ENCODE results near the gene TACC3.
A peak's percentile ranks its signal among the peaks of the same experiment; 100 is the strongest.

The TACC3 gene

DNA sequence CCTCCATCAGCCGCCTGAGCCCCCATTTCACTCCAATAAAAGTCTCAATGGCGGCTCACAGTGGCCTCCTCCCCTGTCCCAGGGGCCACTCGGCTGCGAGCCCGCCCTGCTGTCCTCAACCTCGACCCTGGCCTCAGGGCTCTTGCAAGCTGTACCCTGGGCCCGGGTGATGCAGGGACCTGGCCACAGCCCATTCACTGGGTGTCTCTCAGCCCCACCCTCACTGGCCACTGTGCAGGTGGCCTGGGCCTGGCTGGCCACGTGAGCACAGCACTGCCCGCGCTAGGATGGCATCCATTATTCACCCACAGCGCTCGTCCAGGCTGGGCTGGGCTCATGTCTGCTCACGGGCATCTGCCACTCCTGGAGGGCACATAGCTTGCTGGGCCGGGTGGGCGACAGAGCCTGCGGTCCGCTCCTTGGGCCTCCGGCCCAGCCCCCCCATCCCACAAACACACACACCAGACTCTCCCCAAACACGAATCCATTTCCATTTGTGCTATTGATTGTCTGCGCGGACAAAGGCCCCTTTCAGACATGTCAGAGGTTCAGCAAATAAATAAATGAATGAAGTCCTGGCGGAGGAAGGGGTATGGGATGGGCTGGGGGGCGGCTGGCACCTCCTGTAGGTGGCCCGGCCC, 55.3 kb downstream of the TACC3 start:
- no peak for DNase-seq (ENCODE audit: low read depth)

DNA sequence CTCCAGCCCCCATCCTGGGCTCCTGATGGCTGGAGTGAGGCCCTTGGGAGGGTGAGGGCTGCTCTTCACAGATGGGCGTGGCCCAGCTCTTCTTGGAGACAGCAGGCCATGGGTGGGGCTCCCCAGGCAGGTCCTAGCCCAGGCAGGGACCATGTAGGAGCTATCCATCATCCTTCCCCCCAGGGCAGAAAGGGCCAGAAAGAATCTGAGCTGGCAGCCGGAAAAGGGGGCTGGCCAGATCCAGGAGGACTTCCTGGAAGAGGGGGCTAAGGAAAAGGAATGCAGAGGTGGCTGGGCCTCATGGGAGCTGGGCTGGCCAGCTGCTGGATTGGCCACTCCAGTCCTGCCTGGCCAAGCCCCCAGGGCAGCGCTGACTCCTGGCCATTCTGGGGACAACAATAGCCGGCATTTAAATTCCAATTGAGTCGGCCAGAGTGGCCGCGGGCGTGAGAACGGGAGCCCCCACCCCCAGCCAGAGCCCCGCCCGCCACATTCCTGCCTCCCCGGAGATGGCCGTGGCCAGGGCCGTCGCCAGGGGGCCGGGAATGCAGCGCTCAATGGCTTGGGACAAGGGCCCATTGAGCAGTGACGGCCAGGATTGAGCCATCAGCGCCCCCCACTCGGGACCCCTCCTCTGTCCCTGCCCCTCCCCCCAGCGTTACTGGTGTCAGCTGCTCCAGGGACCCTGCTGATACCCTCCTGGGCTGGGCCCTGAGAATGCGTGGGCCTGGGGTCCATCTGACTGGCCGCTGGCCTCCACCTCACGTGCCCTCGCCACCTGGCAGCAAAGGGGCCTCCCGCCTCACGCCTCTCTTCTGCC, 56.7 kb downstream of the TACC3 start:
- DNase-seq (ENCODE audit: low read depth), result peak; percentile 10

DNA sequence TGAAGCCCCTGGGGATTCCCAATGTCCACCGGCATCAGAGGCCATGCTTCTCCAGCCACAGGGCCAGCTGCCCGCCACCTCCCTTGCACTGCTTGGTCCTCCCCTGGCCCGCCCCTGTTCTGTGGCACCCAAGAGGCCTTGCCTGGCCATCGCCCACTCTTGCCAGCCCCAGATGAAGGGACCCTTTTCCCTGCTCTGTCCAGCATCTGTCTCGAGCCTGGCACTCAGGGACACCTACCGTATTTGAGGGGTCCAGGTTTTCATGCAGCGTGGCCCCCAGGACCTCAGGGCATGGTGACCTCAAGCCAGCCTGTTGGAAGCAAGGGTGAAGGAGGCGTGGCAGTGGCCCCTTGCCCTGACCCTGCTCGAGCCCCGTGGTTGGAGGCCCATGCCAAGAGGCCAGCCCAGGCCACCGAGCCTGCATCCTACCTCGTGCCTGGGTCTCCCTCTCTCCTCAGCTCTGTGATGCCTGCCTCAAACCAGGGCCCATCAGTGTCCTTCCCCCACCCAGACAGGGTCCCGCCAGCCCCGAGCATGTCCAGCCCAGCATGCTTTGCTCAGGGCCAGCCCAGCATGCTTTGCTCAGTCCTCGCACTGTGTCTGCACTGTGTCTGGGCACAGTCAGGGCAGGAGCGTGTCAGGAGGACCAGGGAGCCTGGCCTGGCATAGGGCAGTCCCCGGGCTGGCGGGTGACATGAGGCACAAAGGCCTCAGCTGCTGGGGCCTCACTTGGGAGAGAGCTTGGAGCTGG, 57.5 kb downstream of the TACC3 start:
- no peak for DNase-seq (ENCODE audit: low read depth)

DNA sequence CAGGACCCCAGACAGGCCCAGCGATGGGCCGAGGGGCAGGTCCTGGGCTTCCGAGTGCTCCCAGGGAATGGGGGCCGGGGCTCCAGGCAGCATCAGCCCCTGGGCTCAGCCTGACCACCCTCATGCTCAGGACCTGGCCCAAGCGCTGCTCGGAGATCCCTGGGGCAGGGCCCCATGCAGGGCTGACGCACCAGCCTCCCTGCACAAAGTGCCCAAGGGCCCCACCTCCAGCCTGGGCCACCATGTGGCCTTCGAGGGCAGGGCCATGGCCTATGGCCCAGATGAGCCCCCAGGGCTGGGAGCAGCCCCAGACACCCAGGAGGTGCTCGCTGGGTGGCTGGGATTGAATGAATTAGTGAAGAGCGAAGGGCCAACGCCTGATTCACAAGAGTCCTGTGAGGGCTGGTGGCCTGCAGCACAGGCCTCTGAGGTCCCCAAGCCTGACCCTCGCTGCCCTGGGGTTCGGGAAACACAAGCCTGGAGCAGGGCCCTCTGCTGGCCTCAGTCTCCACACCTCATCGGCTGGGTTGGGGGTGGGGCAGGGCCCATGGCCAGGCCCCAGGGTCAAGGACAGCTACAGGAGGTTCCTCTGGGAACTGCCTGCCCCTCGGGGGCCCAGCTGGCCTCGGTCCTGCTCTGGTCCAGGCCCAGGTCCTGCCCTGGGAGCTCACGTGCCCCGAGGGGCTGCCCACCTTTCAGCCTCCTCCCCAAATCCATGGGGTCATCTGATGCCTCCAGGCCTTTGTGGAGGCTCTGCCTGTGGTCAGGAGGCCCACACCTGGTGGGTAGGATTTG, 58.5 kb downstream of the TACC3 start:
- DNase-seq (ENCODE audit: low read depth), result no peak

DNA sequence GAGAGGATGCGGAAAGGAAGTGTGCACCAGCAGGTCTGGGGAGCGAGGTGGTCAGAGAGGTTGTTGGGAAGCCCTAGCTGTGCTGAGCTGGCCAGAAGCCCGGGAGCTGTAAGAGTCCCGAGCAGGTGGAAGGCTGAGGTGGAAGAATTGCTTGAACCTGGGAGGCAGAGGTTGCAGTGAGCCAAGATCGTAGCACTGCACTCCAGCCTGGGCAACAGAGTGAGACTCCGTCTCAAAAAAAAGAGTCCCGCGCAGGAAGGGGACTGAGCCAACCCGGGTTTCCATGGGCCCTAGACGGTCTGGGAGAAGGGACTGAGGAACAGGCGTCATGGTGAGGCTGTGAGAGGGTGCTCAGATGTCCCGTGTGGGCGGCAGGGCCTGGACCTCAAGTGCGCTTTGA, 59.1 kb downstream of the TACC3 start:
- DNase-seq (ENCODE audit: low read depth), result no peak

DNA sequence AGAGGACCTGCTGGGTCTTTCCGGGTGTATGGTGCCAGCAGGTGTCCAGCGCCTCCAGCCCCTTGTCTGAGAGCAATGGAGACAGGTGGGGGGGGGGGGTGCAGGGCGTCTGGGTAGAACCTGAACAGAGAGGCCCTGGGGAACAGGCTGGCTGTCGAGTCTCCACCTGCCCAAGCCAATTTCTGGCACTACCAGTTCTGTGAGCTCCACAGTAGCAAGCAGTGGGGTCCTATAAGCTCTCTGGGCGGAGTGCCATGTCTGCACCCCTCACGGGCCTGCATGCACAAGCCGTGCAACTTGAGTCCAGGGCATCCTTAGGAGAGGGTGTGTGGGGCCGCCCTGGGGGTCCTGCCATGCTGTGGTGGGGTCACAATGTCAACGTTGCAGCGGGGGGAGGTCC, 61.7 kb downstream of the TACC3 start:
- DNase-seq (ENCODE audit: low read depth), result no peak

DNA sequence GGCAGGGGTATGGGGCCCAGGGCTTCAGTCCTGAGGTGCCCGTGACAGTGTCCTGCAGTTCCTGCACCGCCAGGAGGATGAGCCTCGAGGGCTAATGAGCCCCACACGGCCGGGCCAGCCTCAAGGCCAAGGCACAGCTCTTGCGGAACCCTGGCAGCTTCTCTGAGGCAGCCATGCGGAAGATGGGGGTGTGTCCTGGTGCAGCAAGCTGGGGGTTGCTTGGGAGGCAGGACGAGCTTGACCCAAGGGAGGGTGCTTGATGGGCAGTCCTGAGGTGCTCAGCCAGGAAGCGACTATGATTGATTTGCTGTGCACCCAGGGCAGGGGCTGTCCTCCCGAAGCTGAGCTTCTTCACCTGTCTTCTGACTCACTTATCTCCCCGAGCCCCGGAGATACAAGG, 62.6 kb downstream of the TACC3 start:
- no peak for DNase-seq (ENCODE audit: low read depth)

DNA sequence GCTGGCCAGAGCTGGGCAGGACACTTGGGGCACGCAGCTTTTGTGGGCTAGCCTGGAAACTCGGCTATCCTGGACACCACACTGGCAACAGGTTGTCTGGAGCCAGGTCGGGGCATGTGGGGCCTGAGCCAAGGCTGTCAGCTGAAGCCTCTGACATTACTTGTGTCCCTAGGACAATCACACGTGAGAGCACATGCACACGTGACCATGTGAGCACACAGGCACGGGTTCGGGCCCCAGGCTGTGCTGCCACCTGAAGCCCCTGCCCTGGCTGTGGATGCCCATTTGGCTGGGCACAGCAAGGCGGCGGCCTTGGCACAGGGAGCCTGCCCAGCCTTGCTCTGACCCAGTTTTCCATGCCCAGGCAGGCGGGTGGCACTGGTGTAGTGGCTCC, 63.1 kb downstream of the TACC3 start:
- DNase-seq (ENCODE audit: low read depth), result no peak

DNA sequence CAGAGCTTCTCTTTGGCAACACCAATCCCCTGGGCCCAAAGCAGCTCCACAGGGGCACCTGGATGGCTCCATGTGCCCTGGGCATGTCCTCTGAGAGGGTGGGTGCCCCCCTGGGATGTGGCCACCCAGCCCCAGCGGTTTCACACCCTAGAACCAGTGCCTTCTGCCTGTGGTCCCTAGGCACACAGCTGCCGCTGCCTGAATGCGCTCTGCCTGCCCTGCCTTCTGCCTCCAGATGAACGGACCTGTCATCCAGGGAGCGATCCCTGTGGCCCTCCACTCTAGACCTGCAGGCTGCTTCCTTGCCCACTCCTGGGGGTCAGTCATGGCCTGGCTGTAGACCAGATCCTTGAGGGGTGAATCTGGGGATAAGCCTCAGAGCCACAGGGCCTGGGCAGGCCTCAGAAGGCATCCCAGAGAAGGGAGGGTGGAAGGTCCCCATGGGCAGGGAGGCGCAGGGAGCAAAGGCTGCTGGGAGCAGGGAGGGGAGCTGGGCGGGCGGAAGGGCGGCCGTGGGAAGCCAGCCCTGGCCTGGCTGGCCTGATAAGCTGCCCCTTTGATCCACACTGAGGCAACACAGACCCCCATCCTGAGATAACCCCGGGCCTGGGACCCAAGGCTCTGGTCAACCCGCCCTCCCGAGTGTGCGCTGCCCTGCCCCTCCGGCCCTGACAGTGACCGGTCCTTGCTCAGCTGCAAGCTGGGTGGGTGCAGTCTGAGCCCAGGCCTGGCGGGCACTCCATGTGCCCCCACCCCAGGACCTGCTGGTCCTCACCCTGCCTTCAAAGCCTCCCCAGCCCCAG, 63.7 kb downstream of the TACC3 start:
- DNase-seq (ENCODE audit: low read depth), result no peak

DNA sequence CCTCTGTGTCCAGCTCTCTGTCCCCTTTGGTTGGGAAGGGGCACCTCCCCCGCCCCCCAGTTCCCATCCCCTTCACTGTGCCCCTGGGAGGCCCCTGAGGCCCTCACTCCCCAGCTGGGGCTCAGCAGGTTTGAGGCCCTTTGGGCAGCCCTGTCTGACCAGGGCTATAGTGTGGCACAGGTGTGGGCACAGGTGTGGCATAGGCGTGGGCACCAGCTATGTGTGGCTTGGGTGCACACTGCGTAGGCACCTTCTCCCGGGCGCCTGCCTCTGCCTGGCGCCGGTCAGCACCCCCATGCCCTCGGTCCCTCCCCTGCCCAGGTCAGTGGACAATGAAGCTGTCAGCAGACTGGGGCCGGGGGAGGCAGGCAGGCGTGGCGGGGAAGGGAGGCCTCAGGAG, 64.3 kb downstream of the TACC3 start:
- DNase-seq (ENCODE audit: low read depth), result no peak

DNA sequence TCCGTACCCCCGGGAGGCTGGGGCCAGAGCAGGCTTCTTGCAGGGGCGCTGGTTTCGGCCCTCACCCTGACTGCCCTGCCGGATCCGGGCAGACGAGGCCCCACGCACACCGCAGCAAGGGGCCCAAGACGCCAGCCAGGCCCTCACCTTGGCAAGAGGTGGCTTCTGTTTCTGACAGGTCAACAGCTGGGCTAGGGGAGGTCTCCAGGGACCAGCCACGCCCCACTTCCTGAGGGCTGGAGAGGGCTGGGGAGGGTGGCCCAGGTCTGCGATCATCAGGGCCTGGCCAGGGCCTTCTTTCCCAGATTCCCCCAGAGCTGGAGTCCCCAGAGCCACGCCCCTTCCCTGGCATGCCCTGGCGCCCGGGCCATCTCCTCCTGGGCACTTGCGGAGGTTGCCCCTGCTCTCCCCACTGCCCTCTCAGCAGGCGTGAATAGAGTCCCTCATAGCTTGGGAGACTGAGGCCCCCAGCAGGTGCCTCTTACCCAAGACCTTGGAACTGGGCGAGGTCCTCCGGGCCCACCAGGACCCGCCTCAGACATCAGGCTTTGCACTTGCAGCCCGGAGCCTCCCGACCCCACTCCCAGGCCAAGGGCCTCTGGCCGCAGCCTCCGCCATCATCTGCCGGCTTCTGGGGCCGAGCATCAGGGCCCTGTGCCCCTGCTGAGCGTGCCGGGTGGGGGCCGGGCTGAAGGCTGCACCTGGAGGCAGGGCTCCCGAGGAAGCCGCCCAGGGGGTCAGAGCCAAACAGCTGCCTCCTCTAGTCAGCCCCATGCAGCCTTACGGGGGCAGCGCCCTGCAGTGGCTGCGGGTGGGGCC, 65.4 kb downstream of the TACC3 start:
- DNase-seq (ENCODE audit: low read depth), result no peak

DNA sequence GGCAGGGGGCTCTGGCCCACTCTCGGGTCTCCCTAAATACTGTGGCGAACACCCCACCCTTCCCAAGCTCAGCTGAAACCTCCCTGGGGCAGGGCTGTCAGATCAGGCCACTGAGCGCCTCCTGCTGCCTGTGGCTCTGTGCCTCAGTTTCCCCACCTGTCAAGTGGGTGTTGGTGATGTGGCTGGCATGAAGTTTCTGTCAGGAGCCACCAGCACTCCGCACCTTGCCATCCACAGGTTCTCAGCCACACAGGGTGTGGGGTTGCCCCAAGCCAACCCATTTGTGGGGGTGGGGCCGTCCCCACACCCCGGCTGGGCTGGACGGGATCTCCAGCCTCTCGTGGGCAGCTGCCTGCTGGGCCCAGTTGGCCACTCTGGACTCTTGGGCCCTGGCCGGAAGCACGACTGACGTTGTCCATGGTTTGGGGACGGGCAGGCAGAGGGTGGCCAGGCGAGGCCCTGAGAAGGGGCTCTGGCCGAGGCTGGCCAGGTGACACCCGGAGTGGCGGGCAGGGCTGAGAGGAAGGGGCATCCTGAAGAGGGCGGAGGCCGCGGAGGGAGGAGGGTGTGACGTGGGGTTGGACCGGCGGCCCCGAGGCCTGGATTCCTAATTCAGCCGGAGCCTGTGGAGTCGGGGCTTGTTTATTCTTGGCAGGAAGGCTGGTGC, 66.2 kb downstream of the TACC3 start:
- no peak for DNase-seq (ENCODE audit: low read depth)

DNA sequence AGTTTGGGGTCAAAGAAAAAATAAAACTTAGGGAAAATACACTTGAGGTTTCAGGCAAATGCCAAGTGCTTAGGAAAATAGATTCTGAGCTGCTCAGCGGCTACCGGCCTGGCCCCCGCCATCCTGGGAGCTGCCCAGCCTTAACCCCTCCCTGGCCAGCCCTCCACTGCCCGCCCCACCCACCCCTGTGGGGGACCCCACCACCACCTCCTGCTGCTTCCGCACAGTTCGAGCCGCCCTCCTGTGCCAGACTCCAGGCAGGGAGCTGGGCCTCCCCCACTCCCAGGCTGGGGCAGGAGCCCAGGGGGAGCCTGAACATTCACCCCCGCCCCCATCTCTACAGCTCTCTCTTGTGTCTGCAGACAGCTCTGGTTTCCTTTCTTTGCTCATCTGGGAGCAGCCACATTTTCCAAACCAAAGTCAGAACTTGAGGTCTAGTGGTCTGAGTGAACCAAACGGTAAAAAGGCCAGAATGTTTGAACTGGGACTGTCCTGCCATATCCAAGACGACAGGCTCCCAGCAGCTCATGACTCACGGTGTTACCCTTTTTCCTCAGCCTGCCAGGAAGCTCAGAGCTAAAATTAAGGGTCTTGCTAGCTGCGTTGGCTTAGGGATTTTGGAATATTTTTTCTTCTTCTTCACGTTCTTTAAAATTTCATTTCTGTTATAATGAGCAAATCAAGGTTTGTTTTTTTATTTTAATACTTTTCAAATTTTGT, 67.1 kb downstream of the TACC3 start:
- no peak for DNase-seq (ENCODE audit: low read depth)

DNA sequence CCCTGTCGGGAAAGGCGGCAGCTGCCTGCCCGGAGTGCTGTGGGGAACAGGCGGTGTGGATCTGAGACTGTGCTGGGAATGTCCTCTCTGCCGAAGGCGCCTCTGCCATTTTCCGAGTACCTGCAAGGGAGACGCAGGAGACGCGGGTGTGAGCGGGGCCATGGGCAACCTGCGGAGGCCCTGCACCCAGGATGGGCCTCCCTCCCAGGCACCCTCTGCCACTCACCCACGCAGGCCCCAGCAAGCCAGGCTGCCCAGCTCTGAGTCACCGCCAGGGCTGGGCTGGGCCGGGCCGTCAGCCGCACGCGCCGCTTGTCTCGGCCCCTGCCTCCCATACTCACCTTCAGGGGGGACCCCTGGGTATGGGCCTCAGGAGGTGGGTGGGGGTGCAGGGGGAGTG, 68.2 kb downstream of the TACC3 start:
- no peak for DNase-seq (ENCODE audit: low read depth)

DNA sequence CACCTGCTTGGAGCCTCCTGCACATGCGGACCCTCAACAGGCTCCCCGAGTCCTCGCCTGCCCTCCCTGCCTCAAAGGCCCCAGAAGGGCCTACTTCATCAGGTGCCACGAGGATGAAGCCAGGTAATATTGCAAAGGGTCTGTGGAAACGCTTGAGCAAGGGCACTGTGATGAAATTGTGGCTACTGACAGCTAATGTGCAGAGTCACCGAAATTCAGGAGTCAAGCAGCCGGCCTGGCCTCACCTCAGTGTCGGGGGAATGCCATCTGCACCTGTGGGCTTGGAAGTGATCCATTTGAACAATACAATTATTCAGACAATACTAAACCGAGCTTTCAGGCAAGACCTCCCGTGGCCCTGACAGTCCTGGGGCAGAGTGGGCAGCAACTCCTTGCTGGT, 68.7 kb downstream of the TACC3 start:
- no peak for DNase-seq (ENCODE audit: low read depth)

DNA sequence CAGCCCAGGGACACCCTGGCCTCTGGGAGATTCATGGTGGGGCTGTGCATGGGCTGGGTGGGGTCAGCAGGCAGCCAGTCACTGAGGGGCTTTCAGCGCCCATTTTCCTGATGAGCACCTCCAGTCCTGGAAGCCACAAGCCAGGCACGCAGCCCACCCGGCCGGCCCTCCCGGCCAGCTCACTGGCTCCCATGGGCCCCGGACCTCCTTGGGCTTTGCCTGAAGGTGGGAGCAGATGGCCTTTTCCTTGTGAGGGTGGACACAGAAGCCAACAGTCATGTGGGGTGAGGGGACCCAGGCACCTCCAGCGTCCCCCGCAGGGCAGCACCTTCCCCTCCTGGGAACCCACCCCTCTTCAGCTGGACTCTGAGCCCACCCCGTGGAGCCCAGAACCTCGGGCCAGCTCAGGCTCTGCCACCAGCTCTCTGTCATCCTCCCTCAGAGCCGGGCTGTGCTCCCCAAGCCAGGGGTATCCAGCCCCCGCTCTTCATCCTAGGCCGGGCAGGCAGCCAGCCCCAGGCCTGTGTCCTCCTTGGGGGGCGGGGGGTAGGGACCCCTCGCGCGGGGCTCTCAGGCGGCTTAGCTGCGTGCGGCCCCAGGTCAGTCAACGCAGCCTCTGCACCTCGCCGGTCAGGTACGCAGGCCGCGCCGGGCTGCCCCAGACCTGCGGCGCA, 71.0 kb downstream of the TACC3 start:
- no peak for DNase-seq (ENCODE audit: low read depth)

DNA sequence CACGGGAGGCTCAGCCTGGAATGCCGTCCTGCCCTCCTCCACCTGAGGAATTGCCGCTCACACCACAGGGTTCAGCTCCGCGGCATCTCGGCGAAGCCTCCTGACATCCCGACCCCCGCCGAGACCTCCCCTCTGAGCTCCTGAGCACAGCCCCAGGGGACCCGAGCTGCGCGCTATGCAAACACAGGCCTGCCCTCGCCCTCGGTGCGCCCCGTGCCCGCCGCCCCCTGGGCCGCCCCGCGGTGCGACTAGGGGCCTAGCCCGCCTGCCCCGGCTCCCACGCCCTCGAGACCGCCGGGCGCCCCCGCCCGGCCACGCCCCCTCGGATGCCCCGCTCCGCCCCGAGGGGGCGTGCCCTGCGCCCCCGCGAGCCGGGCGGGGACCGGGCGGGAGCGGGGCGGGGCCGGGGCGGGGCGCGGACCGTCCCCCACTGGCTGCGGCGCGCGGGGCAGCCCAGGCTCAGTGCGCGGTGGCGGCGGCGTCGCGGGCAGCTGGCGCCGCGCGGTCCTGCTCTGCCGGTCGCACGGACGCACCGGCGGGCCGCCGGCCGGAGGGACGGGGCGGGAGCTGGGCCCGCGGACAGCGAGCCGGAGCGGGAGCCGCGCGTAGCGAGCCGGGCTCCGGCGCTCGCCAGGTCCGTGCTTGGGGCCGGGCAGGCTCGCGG, 71.6 kb downstream of the TACC3 start, which contains the start of gene FGFR3:
FGFR3 (plus strand) TSS at position 462 of the 664 bp plus-strand sequence. CDS start 642 bp downstream, outside the sequence.
- DNase-seq (ENCODE audit: low read depth), result no peak

DNA sequence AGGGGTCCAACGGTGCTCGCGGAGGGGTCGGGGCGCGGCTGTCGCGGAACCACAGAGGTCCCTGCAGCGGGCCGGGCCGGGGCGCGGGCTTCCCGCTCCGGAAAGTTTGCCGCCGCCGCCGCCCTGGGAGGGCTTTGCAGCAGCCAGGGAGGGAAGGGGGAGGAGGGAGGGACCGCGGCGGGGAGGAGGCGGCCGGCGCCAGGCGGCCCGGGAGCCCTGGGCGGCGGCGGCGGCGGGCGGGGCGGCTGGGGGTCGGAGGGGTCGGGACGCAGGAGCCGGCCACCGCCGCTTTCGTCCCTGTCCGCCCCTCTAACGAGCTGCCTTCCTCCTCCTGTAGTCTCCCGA, 72.1 kb downstream of the TACC3 start:
- no peak for DNase-seq (ENCODE audit: low read depth)

All from GM04503 (cell line).